ENCODE data around the gene ADPRM.

Gene ADPRM

DNA sequence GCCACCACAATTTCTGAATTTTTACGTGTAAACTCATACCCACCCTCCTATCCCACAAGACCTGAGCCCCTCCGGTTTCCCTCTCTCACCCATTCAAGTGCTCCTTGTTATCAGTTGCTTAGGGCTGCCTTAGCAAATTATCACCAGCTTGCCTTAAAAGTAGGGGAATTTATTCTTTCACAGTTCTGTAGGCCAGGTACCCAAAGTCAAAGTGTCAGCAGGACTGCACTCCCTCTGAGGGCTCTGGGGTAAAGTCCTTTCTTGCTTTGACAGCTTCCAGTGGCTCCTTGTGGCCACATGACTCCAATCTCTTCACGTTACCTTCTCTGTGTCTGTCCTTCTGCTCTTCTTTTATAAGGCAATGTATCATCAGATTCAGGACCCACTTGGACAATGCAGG, 40.3 kb downstream of the ADPRM start:
- TF ChIP-seq, protein P1, sequence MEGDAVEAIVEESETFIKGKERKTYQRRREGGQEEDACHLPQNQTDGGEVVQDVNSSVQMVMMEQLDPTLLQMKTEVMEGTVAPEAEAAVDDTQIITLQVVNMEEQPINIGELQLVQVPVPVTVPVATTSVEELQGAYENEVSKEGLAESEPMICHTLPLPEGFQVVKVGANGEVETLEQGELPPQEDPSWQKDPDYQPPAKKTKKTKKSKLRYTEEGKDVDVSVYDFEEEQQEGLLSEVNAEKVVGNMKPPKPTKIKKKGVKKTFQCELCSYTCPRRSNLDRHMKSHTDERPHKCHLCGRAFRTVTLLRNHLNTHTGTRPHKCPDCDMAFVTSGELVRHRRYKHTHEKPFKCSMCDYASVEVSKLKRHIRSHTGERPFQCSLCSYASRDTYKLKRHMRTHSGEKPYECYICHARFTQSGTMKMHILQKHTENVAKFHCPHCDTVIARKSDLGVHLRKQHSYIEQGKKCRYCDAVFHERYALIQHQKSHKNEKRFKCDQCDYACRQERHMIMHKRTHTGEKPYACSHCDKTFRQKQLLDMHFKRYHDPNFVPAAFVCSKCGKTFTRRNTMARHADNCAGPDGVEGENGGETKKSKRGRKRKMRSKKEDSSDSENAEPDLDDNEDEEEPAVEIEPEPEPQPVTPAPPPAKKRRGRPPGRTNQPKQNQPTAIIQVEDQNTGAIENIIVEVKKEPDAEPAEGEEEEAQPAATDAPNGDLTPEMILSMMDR (IDR thresholded peaks at IDR 0.05): no peak

DNA sequence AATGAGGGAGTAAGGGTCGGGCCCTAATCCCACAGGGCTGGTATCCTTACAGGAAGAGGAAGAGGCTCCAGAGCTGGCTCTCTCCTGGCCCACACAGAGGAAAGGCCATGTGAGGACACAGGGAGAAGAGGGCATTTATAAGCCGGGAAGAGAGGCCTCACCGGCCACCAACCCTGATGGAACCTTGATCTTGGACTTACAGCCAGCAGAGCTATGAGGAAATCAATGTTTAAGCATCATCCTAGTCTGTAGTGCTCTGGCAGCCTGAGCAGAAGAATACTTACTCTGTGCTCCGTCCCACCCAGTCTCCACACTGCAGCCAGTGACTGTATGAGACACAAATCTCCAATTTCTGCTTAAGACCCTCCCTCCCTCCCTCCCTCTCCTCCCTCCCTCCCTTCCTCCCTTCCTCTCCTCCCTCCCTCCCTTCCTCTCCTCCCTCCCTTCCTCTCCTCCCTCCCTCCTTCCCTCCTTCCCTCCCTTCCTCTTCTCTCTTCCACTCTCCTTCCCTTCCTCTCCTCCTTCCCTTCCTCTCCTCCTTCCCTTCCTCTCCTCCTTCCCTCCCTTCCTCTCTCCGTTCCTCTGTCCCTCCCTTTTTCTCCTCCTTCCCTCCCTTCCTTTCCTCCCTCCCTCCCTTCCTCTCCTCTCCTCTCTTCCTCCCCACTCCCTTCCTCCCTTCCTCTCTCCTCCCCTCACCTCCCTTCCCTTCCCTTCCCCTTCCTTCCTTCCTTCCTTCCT, 41.3 kb downstream of the ADPRM start:
- TF ChIP-seq, protein P1 (IDR thresholded peaks at IDR 0.05): no peak

DNA sequence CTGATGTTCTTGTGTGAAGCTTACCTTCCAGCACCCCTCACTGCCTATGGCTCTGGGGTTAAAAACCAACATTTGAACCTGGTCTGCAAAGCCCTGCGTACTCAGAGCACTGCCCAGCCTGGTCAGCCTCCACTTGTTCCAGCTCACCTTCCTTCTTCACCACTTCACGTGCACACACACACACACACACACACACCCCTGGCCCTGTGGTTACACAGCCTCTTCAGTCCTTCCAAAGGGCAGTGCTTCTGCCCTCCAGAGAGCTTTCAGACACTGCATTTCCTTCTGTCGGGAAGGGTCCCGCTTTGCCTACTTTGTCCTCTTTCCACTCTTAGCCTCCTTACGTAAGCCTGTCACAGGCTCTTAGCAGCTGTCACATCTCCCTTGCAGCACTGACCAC, 42.0 kb downstream of the ADPRM start:
- TF ChIP-seq, protein P1 (IDR thresholded peaks at IDR 0.05): no peak

DNA sequence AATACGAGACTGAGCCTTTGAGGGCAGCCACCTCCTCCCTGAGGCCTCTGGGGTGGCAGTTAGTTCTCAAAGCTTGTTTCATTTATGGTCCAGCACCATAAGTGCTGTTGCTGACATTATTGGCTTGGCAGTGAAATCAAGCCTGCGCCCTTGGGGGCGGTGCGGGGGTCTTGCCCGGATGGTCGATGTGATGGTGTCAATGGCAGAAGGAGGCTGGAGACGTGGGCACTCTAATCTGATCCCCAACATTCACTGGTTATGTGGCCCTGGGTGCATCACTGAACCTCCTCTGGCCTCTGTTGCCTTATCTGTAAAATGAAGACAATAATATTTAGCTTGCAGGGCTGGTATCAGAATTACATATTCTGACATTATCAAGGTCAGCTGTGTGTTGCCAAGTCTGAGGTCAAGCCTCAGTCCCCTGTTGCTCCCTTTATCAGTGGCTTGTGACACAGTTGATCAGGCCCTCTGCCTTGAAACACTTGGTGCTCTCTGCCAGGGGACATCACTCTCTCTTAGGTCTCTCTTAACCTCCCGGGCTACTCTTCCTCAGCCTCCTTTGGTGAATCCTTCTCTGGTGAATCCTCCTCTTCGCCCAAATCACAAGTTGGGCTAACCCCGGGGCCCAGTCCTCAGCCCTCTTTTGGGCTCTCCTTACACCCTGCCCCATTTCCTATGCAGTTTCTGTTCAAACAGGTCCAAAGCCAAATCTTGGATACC, 44.2 kb downstream of the ADPRM start:
- TF ChIP-seq, protein P1 (IDR thresholded peaks at IDR 0.05): no peak

DNA sequence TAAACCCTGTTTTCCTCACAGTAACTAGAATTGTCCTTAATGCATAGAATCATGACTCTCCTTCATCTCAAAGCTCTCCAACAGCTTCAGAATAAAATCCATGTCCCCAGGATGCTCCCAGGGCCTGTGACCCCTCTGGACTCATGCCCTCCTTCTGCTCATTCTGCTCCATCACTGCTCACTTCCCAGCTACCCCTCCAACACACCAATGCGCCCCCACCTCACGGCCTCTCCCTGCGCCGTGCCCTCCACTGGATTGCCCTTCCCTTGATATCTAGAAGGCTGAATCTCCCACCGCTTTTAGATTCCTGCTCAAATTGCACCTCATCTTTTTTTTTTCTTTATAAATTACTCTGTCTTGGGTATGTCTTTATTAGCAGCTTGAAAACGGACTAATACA, 45.0 kb downstream of the ADPRM start:
- TF ChIP-seq, protein P1 (IDR thresholded peaks at IDR 0.05): no peak

DNA sequence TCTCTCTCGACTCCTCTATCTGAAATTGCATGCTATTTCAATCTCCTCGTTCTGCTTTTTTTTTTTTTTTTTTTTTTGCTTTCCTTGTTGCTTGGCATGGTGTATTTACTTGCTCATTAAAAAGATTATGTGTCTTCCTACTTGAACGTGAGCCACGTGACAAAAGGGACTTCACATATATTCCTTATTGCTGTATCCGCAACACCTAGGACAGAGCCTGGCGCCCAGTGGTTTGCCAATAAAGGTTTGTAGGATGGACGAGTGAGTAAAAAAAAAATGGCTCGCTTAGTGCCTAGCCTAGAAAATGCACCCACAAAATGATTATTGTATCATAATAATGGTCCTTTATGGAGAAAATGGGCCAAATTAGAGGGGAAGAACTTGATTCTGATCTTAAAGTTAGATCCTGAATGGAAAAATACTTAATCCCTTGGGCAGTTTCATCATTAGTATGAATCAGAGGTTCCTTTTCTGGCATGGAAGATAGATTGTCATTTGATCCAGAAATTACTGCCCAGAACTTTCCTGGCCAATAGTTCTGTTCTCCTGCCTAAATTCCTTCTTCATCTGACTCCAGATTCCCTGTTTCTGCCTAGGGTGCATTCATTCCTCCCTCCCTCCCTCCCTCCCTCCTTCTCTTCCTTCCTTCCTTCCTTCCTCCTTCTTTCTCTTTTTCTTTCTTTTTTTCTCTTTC, 46.1 kb downstream of the ADPRM start:
- TF ChIP-seq, protein P1 (IDR thresholded peaks at IDR 0.05): no peak

DNA sequence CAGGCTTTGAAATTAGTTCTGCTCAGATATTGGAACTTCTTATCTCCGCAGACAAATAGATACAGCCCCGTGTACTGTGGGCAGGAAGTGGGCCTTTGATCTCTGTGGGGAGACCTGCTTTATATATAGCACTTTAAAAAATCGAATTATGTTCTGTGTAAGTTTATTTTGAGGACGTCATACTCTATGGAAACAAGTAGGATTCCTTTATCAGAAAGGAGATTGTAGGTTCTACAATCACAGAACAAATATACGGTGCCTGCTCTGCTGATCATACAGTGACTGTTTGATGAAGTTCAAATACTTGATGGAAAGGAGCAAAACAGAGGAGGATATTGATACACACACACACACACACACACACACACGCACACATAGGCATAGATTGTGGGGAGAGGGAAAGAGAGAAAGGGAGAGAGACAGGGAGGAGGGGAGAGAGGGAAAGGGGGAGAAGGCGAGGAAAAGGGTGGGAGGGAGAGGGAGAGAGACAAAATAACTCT, 47.2 kb downstream of the ADPRM start:
- TF ChIP-seq, protein P1 (IDR thresholded peaks at IDR 0.05): no peak
